HG03558 (cell line): Measurements from ENCODE around the gene CXCR2.

ENCODE experiments used
- ATAC-seq: cut with Tn5 transposase; IDR thresholded peaks from one replicate; pipeline ENCODE4 v1.9.1; 2021; ENCODE audit warnings: moderate number of reproducible peaks; ENCODE audit not compliant: unreplicated experiment; ENCODE audit errors: extremely low read depth

Gene CXCR2

GRCh38 chr2:218179782-218180181 is 54.0 kb downstream of the CXCR2 start:
- ATAC-seq, result no peak

GRCh38 chr2:218180467-218181114 is 54.8 kb downstream of the CXCR2 start:
- no peak for ATAC-seq

GRCh38 chr2:218184331-218184730 is 58.5 kb downstream of the CXCR2 start:
- ATAC-seq, result no peak

- ATAC-seq, result no peak
Observed at GRCh38 chr2:218186355-218186766, 60.5 kb downstream of the CXCR2 start.
